ENCODE data around the gene AUTS2.

Gene AUTS2

DNA sequence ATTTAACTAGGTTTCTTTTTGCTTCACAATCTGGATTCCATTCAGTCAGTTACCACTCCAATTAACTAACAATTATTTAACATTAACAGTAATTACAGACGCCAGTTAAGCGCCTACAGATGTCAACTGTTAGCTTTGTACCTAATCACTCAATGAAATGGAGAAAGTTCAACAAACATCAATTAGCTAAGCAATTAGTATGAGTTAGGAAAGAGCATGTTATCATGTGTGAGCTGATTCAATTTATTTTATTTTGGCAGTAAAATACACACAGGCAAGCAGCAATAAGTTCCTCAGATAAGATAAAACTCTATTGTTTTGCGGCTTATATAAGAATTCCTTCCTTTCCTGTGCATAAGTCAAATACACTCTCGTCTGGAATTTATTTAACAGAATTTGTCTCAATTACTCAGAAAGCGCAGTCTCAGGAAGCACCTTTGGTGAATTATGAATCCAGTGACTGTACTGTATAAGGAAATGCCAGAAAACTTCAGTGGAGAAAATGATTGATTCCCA is 1106.6 kb downstream of the AUTS2 start (continued):
- TF ChIP-seq ZNF335 (tag by site-specific recombination; conservative IDR thresholded peaks at IDR 0.05) (no peak), HOXC10 (CRISPR knock-in tag; IDR thresholded peaks at IDR 0.05) (no peak), ZNF830 (tag by site-specific recombination; IDR thresholded peaks at IDR 0.05; ENCODE audit: low read depth) (no peak), MYNN (tag by site-specific recombination; IDR thresholded peaks at IDR 0.05; ENCODE audit: borderline replicate concordance) (no peak), ZNF202 (tag by site-specific recombination; IDR thresholded peaks at IDR 0.05; ENCODE audit: borderline replicate concordance) (no peak), ZNF555 (tag by site-specific recombination; conservative IDR thresholded peaks at IDR 0.05) (no peak), ZBTB44 (tag by site-specific recombination; IDR thresholded peaks at IDR 0.05) (peak; percentile 40; the same call in 1 of the 2 replicates), ZNF658 (tag by site-specific recombination; IDR thresholded peaks at IDR 0.05) (no peak), GLI2 (tag by site-specific recombination; IDR thresholded peaks at IDR 0.05; ENCODE audit: borderline replicate concordance, low read depth) (peak; percentile 97), SCRT1 (tag by site-specific recombination; IDR thresholded peaks at IDR 0.05; ENCODE audit: borderline replicate concordance) (0 out of 2 replicates have a peak, but pooled peaks have one; percentile 26), GLI4 (tag by site-specific recombination; IDR thresholded peaks at IDR 0.05) (no peak), HIC1 (tag by site-specific recombination; IDR thresholded peaks at IDR 0.05) (no peak), ZNF600 (tag by site-specific recombination; IDR thresholded peaks at IDR 0.05) (no peak), ZBTB49 (tag by site-specific recombination; IDR thresholded peaks at IDR 0.05; ENCODE audit: low read depth) (no peak), ZNF792 (tag by site-specific recombination; IDR thresholded peaks at IDR 0.05) (no peak), ZBTB1 (tag by site-specific recombination; IDR thresholded peaks at IDR 0.05) (no peak), ZNF521 (tag by site-specific recombination; IDR thresholded peaks at IDR 0.05) (no peak), ZSCAN23 (tag by site-specific recombination; IDR thresholded peaks at IDR 0.05) (peak; percentile 65; the same call in 1 of the 2 replicates), PBX3 (CRISPR knock-in tag; IDR thresholded peaks at IDR 0.05) (no peak), ZNF624 (tag by site-specific recombination; IDR thresholded peaks at IDR 0.05) (no peak), ZNF843 (tag by site-specific recombination; IDR thresholded peaks at IDR 0.05) (peak; percentile 94), ZBTB20 (tag by site-specific recombination; IDR thresholded peaks at IDR 0.05) (no peak), ZFP41 (tag by site-specific recombination; IDR thresholded peaks at IDR 0.05; ENCODE audit: borderline replicate concordance) (no peak), TCF7L2 (IDR thresholded peaks at IDR 0.05; ENCODE audit: borderline replicate concordance, low read depth, low read length) (peak; percentile 75; the same call in 1 of the 2 replicates), ZEB2 (tag by site-specific recombination; IDR thresholded peaks at IDR 0.05) (peak; percentile 79), RBAK (tag by site-specific recombination; IDR thresholded peaks at IDR 0.05) (no peak), ZNF112 (tag by site-specific recombination; IDR thresholded peaks at IDR 0.05) (no peak), YY1 (tag by site-specific recombination; IDR thresholded peaks at IDR 0.05) (no peak), ZNF791 (tag by site-specific recombination; IDR thresholded peaks at IDR 0.05) (no peak), ZNF701 (tag by site-specific recombination; IDR thresholded peaks at IDR 0.05) (no peak), ZNF529 (tag by site-specific recombination; IDR thresholded peaks at IDR 0.05; ENCODE audit: insufficient replicate concordance) (no peak)
